ENCODE data around the gene NDUFAF3. TPM values are rescaled to one million over a fixed set of nuclear protein-coding genes. Genes with fewer than 3 reads are reported as not detected.

Gene NDUFAF3
- 63.1 to 98.4 TPM (median 86.2 TPM) in 5 replicates for total RNA-seq (2022; extraction: Qiagen RNA extraction; ENCODE audit: low read depth)

GRCh38 chr3:49021813-49022687, at the start of gene NDUFAF3:
Gene NDUFAF3, plus strand, starts transcription at chr3:49022121. Its CDS starts 24 bp downstream, at chr3:49022145.

GRCh38 chr3:48989796-48990635, 31.9 kb upstream of the NDUFAF3 start, which contains the start of gene P4HTM:
Gene P4HTM, plus strand, starts transcription at chr3:48990241. Its CDS starts 16 bp downstream, at chr3:48990257.

GRCh38 chr3:49007068-49007770, 14.7 kb upstream of the NDUFAF3 start, which contains the start of gene WDR6:
Gene WDR6, plus strand, starts transcription at chr3:49007391. Its CDS starts 41 bp downstream, at chr3:49007432.

GRCh38 chr3:49017971-49018706, 3.8 kb upstream of the NDUFAF3 start, which contains the start of gene DALRD3:
Gene DALRD3, minus strand, starts transcription at chr3:49018580. Its CDS starts 16 bp downstream, at chr3:49018564.

GRCh38 chr3:49028673-49029562, 7.0 kb downstream of the NDUFAF3 start, which contains the start of gene IMPDH2:
Gene IMPDH2, minus strand, starts transcription at chr3:49029398. Its CDS starts 48 bp downstream, at chr3:49029350.

Other genes starting within 250 kb of the NDUFAF3 start
- gene PRKAR2A, start 174.2 kb upstream of the NDUFAF3 start, total RNA-seq (2022; extraction: Qiagen RNA extraction; ENCODE audit: low read depth), result 14.5 to 21.4 TPM (median 16.9 TPM) in 5 replicates
- 9.6 to 11.3 TPM (median 10.8 TPM) in 5 replicates for gene SLC25A20, start 123.2 kb upstream of the NDUFAF3 start, total RNA-seq (2022; extraction: Qiagen RNA extraction; ENCODE audit: low read depth)
- 51.7 to 59.8 TPM (median 57.3 TPM) in 5 replicates for gene ARIH2, start 103.3 kb upstream of the NDUFAF3 start, total RNA-seq (2022; extraction: Qiagen RNA extraction; ENCODE audit: low read depth)
- 14.5 to 18.1 TPM (median 16.6 TPM) in 5 replicates for gene P4HTM, start 31.9 kb upstream of the NDUFAF3 start, total RNA-seq (2022; extraction: Qiagen RNA extraction; ENCODE audit: low read depth)
- 61.1 to 69.8 TPM (median 66.9 TPM) in 5 replicates for gene WDR6, start 14.7 kb upstream of the NDUFAF3 start, total RNA-seq (2022; extraction: Qiagen RNA extraction; ENCODE audit: low read depth)
- 20.4 to 26.4 TPM (median 22.4 TPM) in 5 replicates for gene DALRD3, start 3.5 kb upstream of the NDUFAF3 start, total RNA-seq (2022; extraction: Qiagen RNA extraction; ENCODE audit: low read depth)
- 147 to 166 TPM (median 153 TPM) in 5 replicates for gene IMPDH2, start 7.3 kb downstream of the NDUFAF3 start, total RNA-seq (2022; extraction: Qiagen RNA extraction; ENCODE audit: low read depth)
- 32.8 to 39.1 TPM (median 38.5 TPM) in 5 replicates for gene QRICH1, start 72.0 kb downstream of the NDUFAF3 start, total RNA-seq (2022; extraction: Qiagen RNA extraction; ENCODE audit: low read depth)
- gene QARS1, start 82.6 kb downstream of the NDUFAF3 start, total RNA-seq (2022; extraction: Qiagen RNA extraction; ENCODE audit: low read depth), result 129 to 152 TPM (median 140 TPM) in 5 replicates
- 17.5 to 23.3 TPM (median 21.3 TPM) in 5 replicates for gene USP19, start 98.7 kb downstream of the NDUFAF3 start, total RNA-seq (2022; extraction: Qiagen RNA extraction; ENCODE audit: low read depth)
- gene LAMB2, start 110.9 kb downstream of the NDUFAF3 start, total RNA-seq (2022; extraction: Qiagen RNA extraction; ENCODE audit: low read depth), result 86.4 to 110 TPM (median 98.1 TPM) in 5 replicates
- gene CCDC71, start 144.2 kb downstream of the NDUFAF3 start, total RNA-seq (2022; extraction: Qiagen RNA extraction; ENCODE audit: low read depth), result 11.0 to 14.9 TPM (median 12.2 TPM) in 5 replicates
- gene KLHDC8B, start 149.5 kb downstream of the NDUFAF3 start, total RNA-seq (2022; extraction: Qiagen RNA extraction; ENCODE audit: low read depth), result 4.6 to 6.7 TPM (median 4.9 TPM) in 5 replicates